Esophagus squamous epithelium (tissue), 5 donors: ENCODE measurements around the gene SLC43A3. TPM values are rescaled to one million over a fixed set of nuclear protein-coding genes. Genes with fewer than 3 reads are reported as not detected.

Experiments
- DNase-seq: peaks from one replicate; lab custom pipeline; 2025; lab: John Stamatoyannopoulos, UW
- H3K27ac ChIP-seq, 4 donors: fragments of 200-600 bp; sonication (generic); one replicate each; pipeline ENCODE4 v1.5.1; 2016 to 2019; ENCODE audit warnings: mild to moderate bottlenecking in 1 of 4
- H3K27me3 ChIP-seq, 4 donors: fragments of 200-600 bp; sonication (generic); 1 replicate in 3 of 4; 2 replicates in 1 of 4; pipeline versions ENCODE4 v1.5.1 to v1.6.0; 2017 to 2021; ENCODE audit warnings: antibody characterized with exemption in 1 of 4
- H3K36me3 ChIP-seq, 3 donors: fragments of 200-600 bp; sonication (generic); one replicate each; pipeline ENCODE4 v1.5.1; 2016 to 2019
- H3K4me1 ChIP-seq, 3 donors: fragments of 200-600 bp; sonication (generic); one replicate each; pipeline ENCODE4 v1.5.1; 2017 to 2019
- H3K4me3 ChIP-seq, 4 donors: fragments of 200-600 bp; sonication (generic); 1 replicate in 3 of 4; 2 replicates in 1 of 4; pipeline ENCODE4 v1.5.1; 2016 to 2019; ENCODE audit warnings: mild to moderate bottlenecking in 2 of 4, moderate library complexity in 1 of 4
- H3K9me3 ChIP-seq, 3 donors: fragments of 200-600 bp; sonication (generic); one replicate each; pipeline ENCODE4 v1.5.1; 2016 to 2019
- POLR2A ChIP-seq, 4 donors: fragments of 450-650 bp; IDR thresholded peaks; one replicate each; pipeline ENCODE4 v1.6.1; 2017; ENCODE audit warnings: antibody characterized with exemption in 4 of 4, mild to moderate bottlenecking in 4 of 4, moderate library complexity in 3 of 4
- WGBS, 2 donors: methylation state at CpG; one replicate each; pipeline ENCODE4 v1.1.5; 2018; 5-methylcytosine and 5-hydroxymethylcytosine counted together
- intact Hi-C: fragments of 100-400 bp; cut with DNase I; formaldehyde crosslinking; loops from one replicate; pipeline ENCODE4 v1.15.0; 2022
- total RNA-seq, 4 donors: library from RNA; depleted of rRNA; stranded (reverse); fragments of >200 nt; gene quantifications; one replicate each; pipeline ENCODE4 v1.1.0, GENCODE V29; 2016
- TF ChIP-seq, protein P1 (sequence below), 6 experiments: fragments of 450-650 bp in 4 of 6; fragments of 200-600 bp in 2 of 6; sonication (generic) in 2 of 6; IDR thresholded peaks; one replicate each; pipeline ENCODE4 v1.5.1; 2016 to 2019; ENCODE audit warnings: antibody characterized with exemption in 6 of 6, mild to moderate bottlenecking in 4 of 6, moderate library complexity in 4 of 6
- donor health status: DM: yes; HTN: yes; CAD: no.

The SLC43A3 gene
- total RNA-seq, 4 donors from 2014 or later: 54.1 to 90.9 (median 75.6) TPM

DNA sequence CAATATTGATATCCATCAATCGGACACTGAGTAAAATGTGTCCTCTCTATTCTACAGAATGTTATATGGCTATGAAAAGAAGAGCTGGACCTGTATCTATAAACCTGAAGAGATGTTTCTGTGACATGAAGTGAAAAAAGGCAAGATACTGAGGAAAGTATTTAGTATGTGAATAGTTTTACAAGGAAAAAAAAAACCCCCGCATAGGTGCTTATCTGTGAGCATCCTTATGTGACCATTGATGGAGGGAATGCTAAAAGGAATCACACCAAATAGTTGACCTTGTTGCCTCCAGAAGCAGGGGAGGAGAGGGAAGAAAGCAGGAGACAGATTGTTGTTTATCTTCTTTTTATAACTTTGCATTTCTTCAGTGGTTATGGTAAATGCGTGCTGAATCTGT, 35.8 kb downstream of the SLC43A3 start:
- DNase-seq: no peak
- Histone ChIP-seq H3K27me3 (no peaks in the 10 kb centered on the region), H3K4me1 (no peaks in the 10 kb centered on the region), H3K36me3 (no peaks in the 10 kb centered on the region), H3K4me3 (no peak overlapping the region), H3K27ac (no peak overlapping the region), H3K9me3 (no peaks in the 10 kb centered on the region)
- intact Hi-C loops: no loop called here
- TF ChIP-seq POLR2A (IDR thresholded peaks at IDR 0.05): no peak
- TF ChIP-seq, protein P1, sequence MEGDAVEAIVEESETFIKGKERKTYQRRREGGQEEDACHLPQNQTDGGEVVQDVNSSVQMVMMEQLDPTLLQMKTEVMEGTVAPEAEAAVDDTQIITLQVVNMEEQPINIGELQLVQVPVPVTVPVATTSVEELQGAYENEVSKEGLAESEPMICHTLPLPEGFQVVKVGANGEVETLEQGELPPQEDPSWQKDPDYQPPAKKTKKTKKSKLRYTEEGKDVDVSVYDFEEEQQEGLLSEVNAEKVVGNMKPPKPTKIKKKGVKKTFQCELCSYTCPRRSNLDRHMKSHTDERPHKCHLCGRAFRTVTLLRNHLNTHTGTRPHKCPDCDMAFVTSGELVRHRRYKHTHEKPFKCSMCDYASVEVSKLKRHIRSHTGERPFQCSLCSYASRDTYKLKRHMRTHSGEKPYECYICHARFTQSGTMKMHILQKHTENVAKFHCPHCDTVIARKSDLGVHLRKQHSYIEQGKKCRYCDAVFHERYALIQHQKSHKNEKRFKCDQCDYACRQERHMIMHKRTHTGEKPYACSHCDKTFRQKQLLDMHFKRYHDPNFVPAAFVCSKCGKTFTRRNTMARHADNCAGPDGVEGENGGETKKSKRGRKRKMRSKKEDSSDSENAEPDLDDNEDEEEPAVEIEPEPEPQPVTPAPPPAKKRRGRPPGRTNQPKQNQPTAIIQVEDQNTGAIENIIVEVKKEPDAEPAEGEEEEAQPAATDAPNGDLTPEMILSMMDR (IDR thresholded peaks at IDR 0.05): no peak
- 84 to 92% methylated on average over 3 of the region's 3 CpGs for WGBS, 2 donors

DNA sequence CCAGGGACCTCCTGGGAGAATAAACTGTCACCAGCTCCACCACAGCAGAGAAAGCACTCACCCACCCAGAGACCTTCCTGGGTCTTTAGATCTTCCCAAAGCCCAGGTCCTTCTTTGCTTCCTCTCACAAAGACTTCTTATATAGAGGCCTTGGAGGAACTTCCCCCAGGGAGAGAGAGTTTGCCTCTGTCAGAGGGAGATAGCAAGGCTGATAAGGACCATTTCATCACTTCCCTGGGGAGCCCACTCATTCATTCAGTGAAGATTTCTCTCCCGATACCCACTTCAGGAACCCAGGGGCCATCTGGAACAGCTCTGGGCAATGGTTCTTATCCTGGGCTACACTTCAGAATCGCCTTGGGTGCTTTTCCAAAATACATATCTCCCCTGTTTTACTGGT, 36.4 kb downstream of the SLC43A3 start, which contains the start of gene PRG2:
PRG2 (minus strand) TSS at position 116 of the 400 bp plus-strand sequence. CDS start 706 bp downstream, outside the sequence.
- H3K27me3 ChIP-seq: no peaks in the 10 kb centered on the region

DNA sequence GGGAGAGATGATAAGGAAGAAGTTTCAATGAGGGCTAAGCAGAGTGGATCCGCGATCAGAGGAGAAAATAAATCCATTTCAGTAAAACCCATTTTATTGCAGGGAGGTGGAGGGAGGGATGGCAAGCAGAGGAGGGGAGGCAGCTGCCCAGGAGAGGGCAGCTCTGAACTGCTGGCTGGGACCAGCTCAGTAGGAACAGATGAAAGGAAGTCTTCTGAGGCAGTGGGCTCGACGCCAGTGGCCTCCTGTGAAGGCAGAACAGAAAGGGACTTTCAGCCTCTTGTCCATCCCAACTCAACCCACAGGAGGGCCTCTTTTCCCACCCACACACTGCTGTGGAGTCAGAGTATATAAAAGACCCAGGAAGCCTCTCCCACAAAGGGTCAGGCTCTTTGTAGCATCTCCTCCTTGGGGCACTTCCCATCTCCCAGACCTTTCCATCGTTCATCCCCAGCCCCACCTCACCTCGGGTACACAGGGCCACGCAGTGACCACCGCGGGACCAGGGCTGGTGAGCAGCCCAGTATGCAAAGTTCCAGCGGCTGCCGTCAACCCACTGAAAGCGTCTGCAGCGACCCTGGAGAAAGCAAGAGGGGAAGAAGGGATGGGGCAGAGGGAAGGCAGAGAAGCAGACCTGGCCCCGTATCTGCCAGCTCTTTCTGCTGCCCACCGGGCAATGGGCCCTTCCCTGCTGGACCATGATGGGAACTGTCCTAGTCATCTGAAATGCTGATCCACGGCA, 39.5 kb downstream of the SLC43A3 start:
- H3K4me1 ChIP-seq: no peaks in the 10 kb centered on the region
- no peaks in the 10 kb centered on the region for H3K36me3 ChIP-seq
- H3K4me3 ChIP-seq: no peak overlapping the region
- H3K27me3 ChIP-seq: no peaks in the 10 kb centered on the region
- TF ChIP-seq, protein P1 (IDR thresholded peaks at IDR 0.05): no peak
- no peak for TF ChIP-seq POLR2A (IDR thresholded peaks at IDR 0.05)
- 75 to 76% methylated on average over 6 to 7 of the region's 16 CpGs for WGBS, 2 donors
- H3K27ac ChIP-seq: no peak overlapping the region
- no peaks in the 10 kb centered on the region for H3K9me3 ChIP-seq
- intact Hi-C loops: no loop called here
- DNase-seq: no peak

More for the DNA sequence above, 36.4 kb downstream of the SLC43A3 start, which contains the start of gene PRG2:
- Histone ChIP-seq H3K4me1 (no peaks in the 10 kb centered on the region), H3K9me3 (no peaks in the 10 kb centered on the region), H3K27ac (no peak within 1 kb of the TSS), H3K4me3 (no peak within 1 kb of the TSS), H3K36me3 (no peaks in the 10 kb centered on the region)
- DNase-seq: no peak
- WGBS, 2 donors: 65 to 77% methylated on average over 2 of the region's 2 CpGs
- intact Hi-C loops: no loop called here
- TF ChIP-seq POLR2A (IDR thresholded peaks at IDR 0.05): no peak
- TF ChIP-seq, protein P1 (IDR thresholded peaks at IDR 0.05): no peak

DNA sequence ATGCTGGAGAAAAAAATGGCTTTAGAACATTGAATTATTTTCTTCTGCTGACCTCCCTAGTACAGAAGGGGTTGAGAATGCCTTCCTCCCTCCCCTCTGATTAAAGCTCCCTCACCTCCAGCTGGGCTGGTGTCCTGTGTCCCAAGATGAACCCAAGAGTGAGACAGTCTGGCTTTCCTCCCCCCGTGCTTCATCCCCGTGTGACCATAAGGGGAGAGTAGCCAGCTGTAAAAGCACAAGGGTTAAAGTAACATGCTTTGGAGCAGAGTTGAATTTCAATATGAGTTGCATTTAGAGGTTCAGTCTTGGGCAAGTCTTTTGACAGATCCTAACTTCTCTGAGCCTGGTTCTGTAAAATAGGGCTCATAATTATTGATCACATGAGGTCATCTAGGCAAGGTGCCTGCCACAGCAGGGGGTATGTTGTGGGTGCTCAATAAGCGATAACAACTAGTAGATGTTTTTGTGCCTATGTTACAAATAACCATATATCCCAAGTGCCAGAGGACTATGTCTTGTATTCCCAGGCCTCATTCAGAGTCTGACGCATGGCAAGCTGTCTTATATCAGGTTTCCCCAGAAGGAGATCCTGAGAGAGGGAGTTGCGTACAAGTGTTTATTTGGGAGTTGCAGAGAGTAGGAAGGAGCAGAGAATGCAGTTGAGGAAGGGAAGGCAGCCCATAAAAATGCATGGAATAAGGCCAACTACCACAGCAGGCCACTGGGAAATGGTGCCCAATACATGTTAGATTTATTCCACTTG, 40.6 kb downstream of the SLC43A3 start:
- Histone ChIP-seq H3K27me3 (no peaks in the 10 kb centered on the region), H3K36me3 (no peaks in the 10 kb centered on the region), H3K4me3 (no peak overlapping the region), H3K4me1 (no peaks in the 10 kb centered on the region), H3K9me3 (no peaks in the 10 kb centered on the region), H3K27ac (no peak overlapping the region)
- intact Hi-C loops: no loop called here
- 79 to 93% methylated on average over 4 to 5 of the region's 5 CpGs for WGBS, 2 donors
- no peak for DNase-seq
- TF ChIP-seq, protein P1 (IDR thresholded peaks at IDR 0.05): no peak
- no peak for TF ChIP-seq POLR2A (IDR thresholded peaks at IDR 0.05)

DNA sequence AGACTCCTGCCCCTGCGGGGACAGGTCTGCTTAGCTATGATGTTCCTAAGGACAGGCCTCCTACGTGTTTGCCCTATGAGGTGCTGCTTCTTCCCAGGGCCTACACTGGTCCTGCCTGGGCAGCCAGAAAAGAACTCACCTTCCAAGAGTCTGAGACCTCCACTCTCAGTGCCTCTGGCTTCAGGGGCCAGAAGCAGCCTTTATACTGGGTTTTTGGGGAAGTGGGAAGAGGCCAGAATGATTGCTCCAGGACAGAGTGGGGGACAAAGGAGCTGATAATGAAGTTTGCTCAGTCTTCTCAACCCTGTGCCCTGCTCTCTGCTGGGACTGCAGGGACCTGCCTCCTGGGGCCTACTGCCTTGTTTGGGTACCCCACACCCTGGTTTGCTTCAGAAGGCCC, 45.9 kb downstream of the SLC43A3 start, which contains the start of gene PRG3:
PRG3 (minus strand) TSS at position 176 of the 400 bp plus-strand sequence. CDS start 442 bp downstream, outside the sequence.
- Histone ChIP-seq H3K9me3 (no peaks in the 10 kb centered on the region), H3K4me3 (no peak within 1 kb of the TSS), H3K27me3 (peaks cover 0 to 26% (median 0%) of the 10 kb centered on the region in 4 donors), H3K4me1 (no peaks in the 10 kb centered on the region), H3K27ac (no peak within 1 kb of the TSS), H3K36me3 (no peaks in the 10 kb centered on the region)
- TF ChIP-seq POLR2A (IDR thresholded peaks at IDR 0.05): no peak
- TF ChIP-seq, protein P1 (IDR thresholded peaks at IDR 0.05): no peak
- DNase-seq: no peak
- intact Hi-C loops: no loop called here
- WGBS, 2 donors: 92 to 100% methylated on average over 1 to 2 of the region's 2 CpGs
